NCI-H748 (cell line): ENCODE results near the gene FILIP1L.

Source experiments
- DNase-seq: peaks from one replicate; lab custom pipeline; 2025; ENCODE audit not compliant: unreplicated experiment; lab: John Stamatoyannopoulos, UW

The FILIP1L gene

DNA sequence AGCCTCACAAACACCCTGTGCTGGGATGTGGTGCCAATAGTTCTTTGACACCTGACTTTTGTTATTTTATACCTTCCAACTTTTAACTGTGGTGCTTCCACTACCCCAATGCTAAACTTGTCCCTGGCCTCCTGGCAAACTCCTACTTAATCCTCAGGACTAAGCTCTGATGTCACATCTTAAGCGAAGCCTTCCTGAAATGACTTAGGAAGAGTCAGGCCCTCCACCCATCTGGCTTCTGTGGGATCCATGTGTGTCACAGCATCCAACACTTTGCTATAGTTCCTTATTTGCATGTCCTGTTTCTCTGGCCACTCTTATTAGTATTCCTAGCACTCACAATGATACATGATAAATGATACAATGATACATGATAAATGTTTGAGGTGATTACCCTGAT, 133.2 kb downstream of the FILIP1L start:
- no peak for DNase-seq

DNA sequence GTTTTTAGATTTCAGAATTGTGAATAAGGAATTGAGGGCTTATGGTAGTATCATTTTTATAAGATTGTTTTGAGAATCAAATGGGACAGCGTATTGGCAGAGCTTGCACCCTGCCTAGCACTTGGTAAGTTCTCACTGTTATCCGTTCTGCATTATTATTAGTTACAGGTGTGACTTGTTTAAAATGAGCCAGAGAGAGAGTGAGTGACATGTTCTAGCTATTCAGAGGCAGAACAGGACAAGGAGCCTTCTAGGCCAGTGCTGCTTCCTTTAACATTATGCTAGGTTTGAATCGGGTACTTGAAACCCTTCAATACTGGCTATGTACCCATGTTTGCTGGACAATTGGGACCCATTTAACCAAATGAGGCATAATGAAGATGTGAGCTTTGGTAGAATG, 133.7 kb downstream of the FILIP1L start:
- DNase-seq, result no peak

DNA sequence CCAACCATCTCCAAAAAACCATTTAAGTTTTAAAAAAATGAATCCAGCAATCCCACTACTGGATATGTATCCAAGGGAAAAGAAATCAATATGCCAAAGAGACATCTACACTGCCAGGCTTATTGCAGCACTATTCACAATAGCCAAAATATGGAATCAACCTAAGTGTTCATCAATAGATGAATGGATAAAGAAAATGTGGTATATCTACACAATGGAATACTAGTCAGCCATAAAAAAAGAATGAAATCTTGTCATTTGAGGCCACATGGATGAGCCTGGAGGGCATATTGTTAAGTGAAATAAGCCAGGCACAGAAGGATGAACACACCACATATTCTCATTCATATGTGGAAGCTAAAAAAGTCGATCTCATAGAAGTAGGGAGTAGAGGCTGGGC, 136.1 kb downstream of the FILIP1L start:
- DNase-seq, result no peak

DNA sequence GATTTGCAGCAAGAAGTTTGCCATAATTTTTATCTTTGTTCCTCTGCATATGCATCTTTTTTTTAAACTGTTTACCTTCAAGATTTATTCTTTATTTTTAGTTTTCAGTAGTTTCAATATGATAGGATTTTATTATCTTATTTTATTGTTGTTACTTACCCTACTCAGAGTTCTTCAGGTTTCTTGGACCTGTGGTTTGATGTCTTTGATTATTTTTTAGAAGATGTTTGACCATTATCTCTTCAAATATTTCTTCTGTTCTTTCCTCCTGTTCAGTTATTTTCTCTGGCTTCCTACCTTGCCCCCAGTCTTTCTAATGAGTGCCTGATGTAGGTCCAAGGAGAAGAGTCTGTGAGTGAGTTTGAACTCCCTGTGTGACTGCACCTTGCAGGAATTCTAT, 137.7 kb downstream of the FILIP1L start:
- DNase-seq, result no peak

DNA sequence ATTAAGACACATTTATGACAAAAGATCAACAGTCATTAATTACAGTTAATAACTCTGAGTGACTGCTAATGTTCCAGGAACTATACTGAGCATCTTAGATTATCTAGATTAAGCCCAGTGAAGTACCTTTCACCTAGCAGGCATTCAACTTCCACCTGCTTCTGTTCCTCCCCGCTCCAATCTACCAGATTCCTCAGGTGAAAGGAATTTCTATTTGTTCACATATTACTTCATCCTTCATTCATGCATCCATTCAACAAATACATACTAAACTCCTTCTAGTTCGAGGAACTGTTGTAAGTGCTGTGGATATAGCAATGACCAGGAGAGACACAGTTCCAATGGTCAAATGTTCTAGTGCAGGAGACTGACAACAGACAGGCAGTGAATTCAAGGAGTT, 139.3 kb downstream of the FILIP1L start:
- no peak for DNase-seq

DNA sequence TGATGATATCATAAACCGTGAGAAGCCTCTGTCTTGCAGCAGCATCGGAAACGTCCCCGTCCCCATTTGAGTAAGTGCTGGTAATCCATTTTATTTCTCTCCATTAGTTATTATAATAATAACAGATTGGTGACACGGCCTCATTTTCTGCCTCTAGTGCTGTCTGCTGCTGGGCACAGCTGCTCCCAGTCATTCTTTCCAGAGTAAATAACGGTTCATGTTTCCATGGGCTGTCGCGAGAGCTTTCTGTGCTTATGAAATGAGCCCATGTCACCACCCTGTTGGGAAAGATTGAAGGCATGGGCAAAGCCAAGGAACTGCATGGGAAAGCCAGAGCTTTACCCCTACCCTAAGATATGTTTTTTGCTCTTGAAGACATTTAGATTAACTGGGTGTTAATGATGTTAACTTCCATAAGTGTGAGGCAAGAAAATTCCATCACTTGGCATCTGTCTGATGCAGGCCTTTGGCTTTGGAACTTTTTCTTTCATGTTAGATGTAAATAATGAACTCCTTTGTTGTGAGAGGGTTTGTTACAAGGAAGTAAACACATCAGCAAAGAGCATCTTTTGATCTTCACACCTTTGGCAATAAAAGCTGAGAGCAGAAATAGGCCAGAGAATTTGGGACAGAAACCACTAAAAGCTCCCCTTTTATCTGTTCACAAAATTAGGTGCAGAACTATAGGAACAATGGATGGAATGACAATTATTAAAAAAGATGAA, 141.8 kb downstream of the FILIP1L start:
- DNase-seq, result peak; percentile 2

DNA sequence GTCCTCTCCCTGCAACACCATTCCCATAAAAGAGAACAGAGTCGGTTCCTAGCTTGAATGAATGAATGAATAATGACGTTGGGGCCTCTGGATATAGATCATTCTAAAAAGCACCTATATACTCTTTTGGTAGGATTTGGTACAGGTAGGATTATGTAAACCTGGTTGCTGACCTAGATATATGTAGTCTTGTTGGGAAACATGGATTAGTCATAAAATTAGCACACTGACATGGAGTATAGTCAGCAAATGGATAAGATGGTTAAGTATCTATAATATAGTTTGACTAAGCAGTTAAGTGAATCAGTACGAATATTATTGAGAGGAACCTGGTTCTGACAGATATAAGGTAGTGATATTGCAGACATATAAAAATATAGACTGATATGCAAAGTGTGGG, 142.5 kb downstream of the FILIP1L start:
- DNase-seq, result no peak

DNA sequence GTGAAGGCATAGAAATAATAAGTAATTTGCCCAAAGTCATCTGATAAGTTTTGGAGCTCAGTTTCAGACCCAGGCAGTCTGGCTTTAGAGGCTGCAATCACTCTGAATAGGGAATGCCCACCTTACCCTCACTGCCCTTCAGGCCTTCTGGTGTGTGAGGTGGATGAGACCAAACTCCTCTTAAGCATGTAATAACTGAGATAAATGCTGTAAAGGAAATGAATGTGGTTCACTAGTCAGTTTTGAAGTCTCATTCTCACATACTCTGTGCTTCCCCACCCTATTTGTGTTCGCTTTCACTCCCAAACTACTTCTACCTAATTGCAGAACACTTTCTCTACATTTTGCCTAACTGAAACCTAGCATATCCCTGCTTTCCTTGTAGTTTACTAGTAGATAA, 144.1 kb downstream of the FILIP1L start:
- DNase-seq, result no peak

DNA sequence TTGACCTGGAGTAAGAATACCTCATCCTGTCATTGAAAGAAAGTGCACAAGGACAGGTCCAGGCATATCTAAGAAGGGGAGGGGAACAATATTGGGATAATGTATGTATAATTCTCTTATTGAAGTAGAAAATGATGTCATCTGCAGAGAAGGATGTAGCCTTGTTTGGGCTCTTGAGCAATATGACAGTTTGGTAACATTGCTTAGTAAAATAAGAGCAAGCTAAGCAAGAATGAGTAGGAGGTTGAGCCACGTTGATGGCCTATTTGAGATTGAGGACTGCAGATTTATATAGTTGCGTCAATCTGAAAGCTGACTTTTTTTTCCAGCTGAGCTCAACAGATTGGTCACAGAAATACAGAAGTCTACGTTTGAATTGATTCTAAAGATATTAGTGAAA, 145.2 kb downstream of the FILIP1L start:
- no peak for DNase-seq

DNA sequence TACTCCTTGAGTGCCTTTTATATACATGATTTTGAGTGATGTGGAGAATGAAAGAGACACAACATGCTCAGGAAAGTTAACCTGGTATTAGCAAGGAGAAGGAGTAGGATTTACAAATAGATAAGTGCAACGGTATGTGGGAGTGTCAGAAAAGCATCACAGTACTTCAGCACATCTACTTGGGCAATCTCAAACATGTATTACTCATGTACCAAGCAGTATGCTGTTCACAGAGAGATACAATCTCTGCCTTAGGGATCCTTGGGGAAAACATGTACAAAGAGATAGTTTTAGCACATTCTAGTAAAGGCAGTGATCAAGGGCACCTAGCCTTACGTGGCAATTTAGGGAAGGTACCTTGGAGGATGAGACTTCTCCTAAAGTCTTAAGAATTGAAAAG, 146.5 kb downstream of the FILIP1L start:
- DNase-seq, result no peak

DNA sequence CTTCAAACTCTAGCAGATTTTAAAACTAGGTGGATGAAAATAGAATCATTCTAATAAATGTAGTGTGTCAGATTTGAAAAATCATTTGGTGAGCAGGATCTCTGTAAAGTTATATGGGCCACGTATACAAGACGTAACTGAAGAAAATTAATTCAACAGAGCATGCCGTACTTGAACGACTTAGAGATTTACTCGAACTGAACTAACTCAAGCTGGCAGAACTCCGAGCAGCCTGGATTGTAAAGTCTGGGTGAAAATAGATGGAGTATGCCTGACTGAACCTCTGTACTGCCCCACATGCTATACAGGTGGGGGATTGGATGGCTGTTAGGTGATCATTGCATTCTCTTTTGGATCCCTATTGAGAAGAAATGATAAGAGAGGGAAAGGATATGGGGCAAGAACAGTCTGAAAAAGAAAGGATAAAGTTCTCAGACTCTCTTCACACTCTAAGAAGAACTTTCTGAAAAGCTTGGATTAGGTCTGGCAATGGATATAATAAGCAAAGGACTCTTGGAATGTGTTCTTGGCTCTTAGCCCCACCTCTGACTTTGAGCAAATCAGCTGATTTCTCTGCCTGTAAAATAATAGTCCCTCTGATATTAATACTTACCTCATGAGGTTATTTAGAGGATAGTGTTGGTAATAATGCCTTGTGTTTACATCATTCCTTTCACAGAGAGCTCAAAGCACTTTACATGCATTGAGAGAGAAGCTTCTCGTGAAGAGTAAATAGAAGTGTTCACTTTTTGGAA, 147.5 kb downstream of the FILIP1L start:
- no peak for DNase-seq

DNA sequence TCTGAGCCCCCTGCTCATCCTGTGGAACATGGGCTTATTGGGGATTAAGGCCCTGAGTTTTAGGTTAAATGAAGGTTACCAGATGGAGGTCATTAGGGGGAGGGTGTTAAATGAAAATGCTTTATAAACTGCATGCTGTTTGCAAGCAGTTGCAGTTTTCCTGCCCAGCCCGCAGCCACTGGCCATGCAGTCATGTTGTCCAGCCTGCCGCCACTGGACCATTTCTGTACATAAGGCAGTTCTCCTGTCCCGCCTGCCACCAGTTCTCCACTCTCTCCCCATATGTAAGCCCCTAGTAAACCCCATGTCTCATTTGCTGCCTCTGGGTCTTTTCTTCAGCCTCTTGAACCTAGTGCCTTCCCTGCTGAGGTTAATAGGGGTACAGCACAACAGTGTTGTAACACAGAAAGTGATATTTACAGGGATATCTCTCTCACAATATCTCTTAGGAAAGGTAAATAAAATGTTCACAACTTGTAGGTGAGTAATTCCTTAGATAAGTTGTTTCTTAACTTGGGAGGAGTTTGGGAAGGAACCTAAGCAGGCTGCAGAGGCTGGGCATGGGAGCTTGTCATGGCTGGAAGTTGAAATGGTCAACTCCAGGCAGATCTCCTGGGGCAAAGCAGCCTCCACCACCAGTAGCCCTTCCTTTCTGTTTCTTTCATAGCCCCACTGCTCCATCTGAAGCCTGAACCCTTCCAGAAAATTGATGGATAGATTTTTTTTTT, 148.5 kb downstream of the FILIP1L start:
- no peak for DNase-seq

DNA sequence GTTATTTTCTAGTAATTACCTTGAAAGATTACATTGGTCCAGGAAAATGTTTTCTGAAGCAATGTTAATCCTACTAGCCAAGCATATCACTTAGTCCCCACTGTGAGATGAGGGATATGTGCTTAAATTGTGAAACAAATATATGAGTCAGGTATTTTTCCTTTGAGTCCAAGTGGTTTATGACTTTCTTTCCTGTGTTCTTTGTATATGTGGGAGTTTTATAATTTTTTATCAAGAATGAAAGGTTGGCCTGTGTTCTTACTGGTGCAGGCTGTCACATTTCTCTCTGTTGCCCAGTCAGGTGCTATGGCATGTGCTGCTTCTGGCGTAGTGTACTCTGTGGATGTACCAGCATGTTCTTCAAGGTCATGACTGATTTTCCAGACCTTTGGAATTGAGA, 149.2 kb downstream of the FILIP1L start:
- DNase-seq, result no peak

DNA sequence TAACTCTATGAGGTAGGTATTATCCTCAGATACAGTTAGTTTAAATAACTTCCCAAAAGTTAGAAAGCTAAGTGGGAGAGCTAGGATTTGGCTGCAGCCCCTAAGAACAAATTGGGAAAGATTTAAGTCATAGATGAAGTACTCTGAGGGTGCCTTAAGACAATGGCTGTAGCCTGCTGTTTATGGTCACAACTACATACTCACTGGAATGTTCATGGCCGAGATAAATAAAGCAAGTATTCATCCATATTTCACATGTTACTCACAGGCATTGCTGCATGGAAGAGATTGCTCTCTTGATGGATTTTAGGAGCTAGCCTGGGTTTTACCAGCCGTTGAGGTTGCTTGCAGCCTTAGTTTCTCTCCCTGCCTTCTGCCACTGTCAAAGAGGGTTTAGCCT, 151.6 kb downstream of the FILIP1L start:
- DNase-seq, result no peak

DNA sequence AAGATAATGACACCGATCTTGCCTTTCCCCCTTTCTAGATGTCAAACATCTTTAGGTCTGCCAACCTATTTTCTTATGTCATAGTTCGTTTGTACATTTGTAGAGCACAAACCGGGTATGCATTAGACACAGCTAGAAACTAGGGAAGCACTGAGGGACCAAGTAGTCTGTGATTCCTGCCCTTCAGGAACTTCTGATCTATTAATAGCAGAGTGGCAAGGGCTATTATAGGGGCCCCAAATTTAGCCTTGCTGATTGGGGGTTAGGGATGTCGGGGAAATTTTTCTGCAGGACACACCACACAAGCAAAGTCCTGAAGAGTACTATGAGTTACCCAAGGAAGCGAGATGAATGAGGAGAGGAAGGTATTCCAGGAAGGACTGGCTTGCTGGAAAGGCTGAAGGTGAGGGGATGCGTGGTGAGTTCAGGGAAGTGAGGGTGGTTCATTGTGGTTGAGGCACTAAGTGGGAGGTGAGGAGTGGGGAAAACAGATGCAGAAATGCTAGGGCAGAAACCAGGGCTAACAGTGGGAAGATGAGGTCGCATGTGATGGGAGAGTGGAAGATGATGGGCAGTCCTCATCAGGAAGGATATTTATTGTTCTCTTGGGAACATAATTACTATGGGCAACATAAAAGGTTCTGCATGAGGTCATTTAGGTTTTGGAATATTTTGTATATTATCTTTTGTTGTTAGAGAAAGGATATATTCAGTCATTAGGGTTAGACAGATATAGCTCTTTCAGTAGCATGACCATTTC, 152.4 kb downstream of the FILIP1L start:
- no peak for DNase-seq

DNA sequence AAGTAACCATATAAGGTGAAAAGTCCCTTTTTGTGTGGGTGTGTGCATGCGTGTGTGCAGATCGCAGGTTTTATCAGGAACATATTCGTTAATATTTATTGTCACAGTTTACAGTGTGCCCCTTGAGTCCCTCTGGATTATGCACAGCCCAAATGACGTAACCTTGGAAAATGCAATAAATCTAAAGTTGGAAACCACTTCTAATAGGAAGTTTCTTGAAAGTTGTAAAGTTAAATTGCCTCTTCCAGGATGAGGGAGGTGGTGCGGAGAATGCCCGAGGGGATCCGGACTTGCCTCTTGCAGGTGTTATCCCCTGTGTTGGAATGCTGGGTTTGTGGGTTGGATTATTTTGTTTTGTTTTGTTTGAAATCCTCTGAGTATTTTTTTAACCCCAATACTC, 153.4 kb downstream of the FILIP1L start:
- no peak for DNase-seq

DNA sequence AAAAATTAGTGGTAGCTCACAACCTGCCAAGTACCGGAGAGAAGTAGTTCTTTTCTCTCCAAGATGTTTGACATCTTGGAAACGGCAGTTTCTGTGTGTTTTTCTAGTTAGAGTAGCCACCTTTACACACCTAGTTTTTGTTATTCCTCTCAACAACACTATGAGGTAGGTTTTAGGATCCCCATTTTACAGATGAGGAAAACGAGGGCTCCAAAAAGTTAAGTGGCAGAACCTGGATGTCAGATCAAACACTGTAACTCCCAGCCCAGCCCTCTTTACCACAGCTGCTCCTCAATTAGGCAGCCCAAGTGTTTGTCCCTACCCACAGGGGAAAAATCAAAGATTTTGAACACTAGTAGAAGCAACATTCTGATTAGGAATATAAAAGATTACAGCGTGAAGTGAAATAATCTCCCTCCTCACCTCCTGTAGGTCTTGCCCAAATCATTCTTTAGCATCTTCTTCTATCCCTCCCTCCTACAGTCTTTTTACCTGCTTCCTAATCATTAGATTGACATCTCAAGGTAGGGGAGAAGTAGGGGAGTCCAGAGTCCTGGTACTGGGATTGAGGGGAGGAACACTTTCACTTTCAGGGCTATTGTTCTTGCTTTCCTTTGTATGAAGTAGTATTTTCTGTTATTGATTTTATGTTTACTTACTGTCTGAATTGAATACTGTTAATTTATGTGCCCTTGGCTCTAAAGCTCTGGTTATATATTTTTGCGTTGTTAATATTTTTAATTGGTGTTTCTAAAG, 154.0 kb downstream of the FILIP1L start:
- no peak for DNase-seq

DNA sequence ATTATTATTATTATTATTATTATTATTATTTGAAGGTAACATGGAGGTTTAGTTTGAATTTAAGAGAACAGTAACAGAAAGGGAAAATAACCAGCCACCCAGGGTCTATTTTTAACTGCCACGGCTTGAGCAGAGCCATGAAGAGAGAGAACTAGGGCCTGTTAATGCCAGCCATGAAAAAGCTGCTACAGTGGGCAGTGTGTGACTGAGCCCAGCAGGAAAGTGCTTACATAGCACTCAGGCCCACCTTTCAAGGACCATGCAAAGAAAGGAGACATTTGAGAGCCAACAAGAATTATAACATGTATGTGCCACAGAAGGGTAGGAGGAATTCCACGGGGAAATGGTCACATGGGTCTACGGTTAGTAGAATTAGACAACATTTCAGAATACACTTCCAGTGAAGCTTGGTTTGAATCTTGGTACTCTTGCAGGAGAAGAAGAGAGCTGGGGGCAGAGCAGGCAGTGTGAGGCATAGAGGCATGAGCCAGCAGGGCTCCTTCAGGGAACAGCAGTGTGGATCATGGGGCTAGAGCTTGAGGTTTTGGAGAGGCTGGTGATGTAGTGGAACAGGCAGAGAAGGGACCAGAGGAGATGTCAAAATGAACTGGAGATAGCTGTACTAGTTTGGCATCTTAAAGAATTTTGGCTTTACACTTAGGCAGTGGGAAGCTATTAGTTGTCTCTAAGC, 155.9 kb downstream of the FILIP1L start:
- DNase-seq, result no peak

DNA sequence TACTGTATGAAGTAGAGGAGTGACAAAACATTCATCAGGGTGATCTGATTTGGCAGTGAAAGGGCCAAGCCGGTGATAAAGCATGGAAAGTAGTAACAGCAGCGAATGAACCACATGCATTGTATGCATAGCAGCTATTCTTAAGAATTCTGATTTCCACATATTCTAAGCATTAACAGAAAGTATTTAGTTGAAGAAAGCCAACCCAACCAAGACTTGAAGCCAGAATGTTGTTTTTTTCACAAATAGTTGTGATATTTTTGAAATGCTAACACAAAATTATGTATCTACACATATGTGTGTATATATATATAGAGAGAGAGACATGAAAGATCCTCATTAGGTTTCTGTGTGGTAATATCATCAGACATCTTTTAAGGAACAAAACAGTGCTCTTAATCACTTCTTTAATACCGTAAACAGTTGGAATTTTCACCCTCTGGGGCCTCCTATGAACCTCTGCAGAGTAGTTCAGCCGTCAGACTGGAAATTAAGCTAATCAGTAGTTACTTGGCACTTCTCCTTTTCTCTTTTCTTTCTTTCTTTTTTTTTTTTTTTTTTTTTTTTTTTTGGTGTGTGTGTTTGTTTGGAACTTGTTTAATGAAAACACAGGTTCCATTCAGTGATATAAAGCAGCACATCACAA, 157.0 kb downstream of the FILIP1L start:
- no peak for DNase-seq
